ENCODE results near the gene MAGED1.

DNA sequence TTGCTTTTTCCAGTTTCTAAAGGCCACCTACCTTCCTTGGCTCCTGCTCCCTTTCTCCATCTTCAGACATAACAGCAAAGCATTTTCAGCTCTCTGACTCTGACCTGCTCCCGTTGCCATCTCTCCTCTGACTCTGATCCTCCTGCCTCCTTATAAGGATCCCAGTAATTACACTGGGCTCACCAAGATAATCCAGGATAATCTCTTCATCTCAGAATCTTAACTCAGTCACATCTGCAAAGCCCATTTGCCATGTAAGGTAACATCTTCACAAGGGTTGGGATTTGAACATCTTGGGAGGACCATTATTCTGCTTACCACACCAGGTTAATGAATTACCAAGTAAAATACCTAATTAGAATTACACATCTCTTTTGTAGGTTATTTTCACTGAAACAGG is 41.3 kb upstream of the MAGED1 start:
- TF ChIP-seq, protein P1, sequence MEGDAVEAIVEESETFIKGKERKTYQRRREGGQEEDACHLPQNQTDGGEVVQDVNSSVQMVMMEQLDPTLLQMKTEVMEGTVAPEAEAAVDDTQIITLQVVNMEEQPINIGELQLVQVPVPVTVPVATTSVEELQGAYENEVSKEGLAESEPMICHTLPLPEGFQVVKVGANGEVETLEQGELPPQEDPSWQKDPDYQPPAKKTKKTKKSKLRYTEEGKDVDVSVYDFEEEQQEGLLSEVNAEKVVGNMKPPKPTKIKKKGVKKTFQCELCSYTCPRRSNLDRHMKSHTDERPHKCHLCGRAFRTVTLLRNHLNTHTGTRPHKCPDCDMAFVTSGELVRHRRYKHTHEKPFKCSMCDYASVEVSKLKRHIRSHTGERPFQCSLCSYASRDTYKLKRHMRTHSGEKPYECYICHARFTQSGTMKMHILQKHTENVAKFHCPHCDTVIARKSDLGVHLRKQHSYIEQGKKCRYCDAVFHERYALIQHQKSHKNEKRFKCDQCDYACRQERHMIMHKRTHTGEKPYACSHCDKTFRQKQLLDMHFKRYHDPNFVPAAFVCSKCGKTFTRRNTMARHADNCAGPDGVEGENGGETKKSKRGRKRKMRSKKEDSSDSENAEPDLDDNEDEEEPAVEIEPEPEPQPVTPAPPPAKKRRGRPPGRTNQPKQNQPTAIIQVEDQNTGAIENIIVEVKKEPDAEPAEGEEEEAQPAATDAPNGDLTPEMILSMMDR (IDR thresholded peaks at IDR 0.05), result no peak
- TF ChIP-seq POLR2A (IDR thresholded peaks at IDR 0.05), result no peak
